A549 (cell line): ENCODE data around the gene PRKCQ. TPM values are rescaled to one million over a fixed set of nuclear protein-coding genes. Genes with fewer than 3 reads are reported as not detected.

Experiments
- ATAC-seq, 2 experiments: fragments of 200-7000 bp in 1 of 2; fragments of >200 bp in 1 of 2; cut with Nextera tagmentation in 1 of 2; cut with Tn5 transposase in 1 of 2; 3 replicates each; pipeline versions ENCODE4 v1.8.0 to v1.9.1; 2018 to 2020; ENCODE audit warnings: mild to moderate bottlenecking in 1 of 2, moderate library complexity in 1 of 2
- CTCF ChIA-PET: fragments of 300-600 bp; sonication (Branson Sonifier 250); formaldehyde crosslinking; extraction: SDS; loops from one replicate; lab custom pipeline; 2021; ENCODE audit warnings: antibody characterized with exemption, inconsistent platforms; lab: Yijun Ruan, JAX
- POLR2A ChIA-PET: fragments of 350-600 bp; formaldehyde crosslinking; extraction: SDS; loops from one replicate; lab custom pipeline; 2021; ENCODE audit warnings: antibody characterized with exemption, inconsistent platforms; lab: Yijun Ruan, JAX
- DNase-seq, 2 experiments: peaks; one replicate each; pipeline versions ENCODE4 v3.0.0 to v3.0.0-alpha.2; 2011 to 2016; ENCODE audit warnings: low read depth in 1 of 2, low spot score in 1 of 2
- FAIRE-seq: peaks from 2 replicates; lab custom pipeline; 2011; peaks lifted over from hg19 to GRCh38; lab: Jason Lieb, UNC
- H3K27ac ChIP-seq, 2 experiments: fragments of >200 bp; sonication (Bioruptor Twin); formaldehyde crosslinking; 3 replicates each; pipeline ENCODE4 v1.5.1; 2016 to 2017
- H3K4me1 ChIP-seq: fragments of >200 bp; sonication (Bioruptor Twin); formaldehyde crosslinking; 3 replicates; pipeline ENCODE4 v1.6.1; 2016
- H3K4me2 ChIP-seq: fragments of >200 bp; sonication (Bioruptor Twin); formaldehyde crosslinking; 3 replicates; pipeline ENCODE4 v1.6.1; 2016
- H3K4me3 ChIP-seq: fragments of >200 bp; sonication (Bioruptor Twin); formaldehyde crosslinking; 3 replicates; pipeline ENCODE4 v1.5.1; 2016
- H3K9me3 ChIP-seq: fragments of >200 bp; sonication (Bioruptor Twin); formaldehyde crosslinking; 3 replicates; pipeline ENCODE4 v1.6.1; 2016
- CHD2 ChIP-seq: fragments of 150-350 bp; IDR thresholded peaks from 2 replicates; pipeline ENCODE4 v1.6.1; 2014; ENCODE audit warnings: low read length; ENCODE audit not compliant: partially characterized antibody
- EHMT2 ChIP-seq: fragments of 200-600 bp; sonication (generic); IDR thresholded peaks from 2 replicates; pipeline ENCODE4 v1.6.1; 2016; ENCODE audit warnings: antibody characterized with exemption, low read depth, mild to moderate bottlenecking, moderate library complexity
- FOSB ChIP-seq: fragments of 250-450 bp; sonication (Bioruptor Pico); IDR thresholded peaks from 2 replicates; pipeline ENCODE4 v1.5.0; 2020; ENCODE audit warnings: mild to moderate bottlenecking, moderate library complexity
- HDAC2 ChIP-seq: fragments of 200-600 bp; sonication (generic); IDR thresholded peaks from 2 replicates; pipeline ENCODE4 v1.6.1; 2016
- HEYL ChIP-seq: fragments of 250-450 bp; sonication (Bioruptor Pico); IDR thresholded peaks from 2 replicates; pipeline ENCODE4 v1.8.0; 2021; ENCODE audit warnings: mild to moderate bottlenecking, moderate library complexity
- HOXA7 ChIP-seq: fragments of 250-450 bp; sonication (Bioruptor Pico); IDR thresholded peaks from 2 replicates; pipeline ENCODE4 v1.5.0; 2020; ENCODE audit warnings: mild to moderate bottlenecking, moderate library complexity
- HOXB13 ChIP-seq: fragments of 250-450 bp; sonication (Bioruptor Pico); IDR thresholded peaks from 2 replicates; pipeline ENCODE4 v1.5.0; 2020; ENCODE audit warnings: low read depth, mild to moderate bottlenecking, moderate library complexity
- JUN ChIP-seq, 2 experiments: fragments of >200 bp; sonication (Bioruptor Twin); formaldehyde crosslinking; IDR thresholded peaks; 2 replicates in 1 of 2; 3 replicates in 1 of 2; pipeline ENCODE4 v1.6.1; 2016 to 2017
- KDM1A ChIP-seq: fragments of 200-600 bp; sonication (generic); IDR thresholded peaks from 2 replicates; pipeline ENCODE4 v1.6.1; 2016; ENCODE audit warnings: low read depth, mild to moderate bottlenecking
- MAZ ChIP-seq: fragments of 150-350 bp; IDR thresholded peaks from 2 replicates; pipeline ENCODE4 v1.6.1; 2014; ENCODE audit warnings: antibody characterized with exemption, low read depth, low read length, borderline replicate concordance
- MYC ChIP-seq: IDR thresholded peaks from 2 replicates; pipeline ENCODE4 v1.6.1; 2012; ENCODE audit warnings: mild to moderate bottlenecking, inconsistent platforms, low read length, improper control_type of control experiment, borderline replicate concordance
- NPAS2 ChIP-seq: fragments of 250-450 bp; sonication (Bioruptor Pico); IDR thresholded peaks from 2 replicates; pipeline ENCODE4 v1.8.0; 2022; ENCODE audit warnings: mild to moderate bottlenecking, moderate library complexity, borderline replicate concordance
- NR3C1 ChIP-seq: fragments of >200 bp; sonication (Bioruptor Twin); formaldehyde crosslinking; IDR thresholded peaks from 3 replicates; pipeline ENCODE4 v1.6.1; 2017
- RCOR1 ChIP-seq: fragments of 150-350 bp; IDR thresholded peaks from 2 replicates; pipeline ENCODE4 v1.6.1; 2014; ENCODE audit warnings: antibody characterized with exemption, low read length, low read depth
- RFX5 ChIP-seq: fragments of 450-650 bp; IDR thresholded peaks from 2 replicates; pipeline ENCODE4 v1.7.1; 2014; ENCODE audit warnings: antibody characterized with exemption, mild to moderate bottlenecking, moderate library complexity
- SREBF2 ChIP-seq: fragments of 450-650 bp; IDR thresholded peaks from 2 replicates; pipeline ENCODE4 v1.6.1; 2014; ENCODE audit warnings: mild to moderate bottlenecking, moderate library complexity
- TFCP2L1 ChIP-seq: fragments of 250-450 bp; sonication (Bioruptor Pico); IDR thresholded peaks from 2 replicates; pipeline ENCODE4 v1.5.0; 2021; ENCODE audit warnings: mild to moderate bottlenecking
- ZNF302 ChIP-seq: fragments of 250-450 bp; sonication (Bioruptor Pico); IDR thresholded peaks from 2 replicates; pipeline ENCODE4 v1.9.0; 2021; ENCODE audit warnings: inconsistent platforms, mild to moderate bottlenecking, moderate library complexity
- ZSCAN20 ChIP-seq: fragments of 250-450 bp; sonication (Bioruptor Pico); IDR thresholded peaks from 2 replicates; pipeline ENCODE4 v1.8.0; 2022; ENCODE audit warnings: mild to moderate bottlenecking, moderate library complexity
- WGBS: methylation state at CpG from one replicate; pipeline ENCODE4 v1.1.6; 2017; ENCODE audit errors: missing lambda C conversion rate; 5-methylcytosine and 5-hydroxymethylcytosine counted together
- polyA plus RNA-seq, 4 experiments: library from polyadenylated mRNA; depleted of rRNA in 3 of 4; stranded (reverse); fragments of >200 nt; fragmentation: RNase III in 1 of 4; extraction: RNeasy Plus Mini Kit Qiagen cat#74134 plus additional on column Dnase treatment in 1 of 4; gene quantifications; 2 replicates in 3 of 4; 3 replicates in 1 of 4; pipeline ENCODE4 v1.2.3, GENCODE V29; 2011 to 2017
- TF ChIP-seq, protein P1 (sequence below): IDR thresholded peaks from 2 replicates; pipeline ENCODE4 v1.6.1; 2012; ENCODE audit warnings: low read depth, borderline replicate concordance
- TF ChIP-seq, protein P2 (sequence below): fragments of >200 bp; sonication (Bioruptor Twin); formaldehyde crosslinking; IDR thresholded peaks from 3 replicates; pipeline ENCODE4 v1.6.1; 2016
- TF ChIP-seq, protein P3 (sequence below): fragments of 200-600 bp; sonication (generic); IDR thresholded peaks from 2 replicates; pipeline ENCODE4 v1.6.1; 2016; ENCODE audit warnings: antibody characterized with exemption, mild to moderate bottlenecking, moderate library complexity

PRKCQ gene
- polyA plus RNA-seq, 2 of the 4 experiments (the other 2 are of a cell fraction) = 3.7 to 7.1 TPM

DNA sequence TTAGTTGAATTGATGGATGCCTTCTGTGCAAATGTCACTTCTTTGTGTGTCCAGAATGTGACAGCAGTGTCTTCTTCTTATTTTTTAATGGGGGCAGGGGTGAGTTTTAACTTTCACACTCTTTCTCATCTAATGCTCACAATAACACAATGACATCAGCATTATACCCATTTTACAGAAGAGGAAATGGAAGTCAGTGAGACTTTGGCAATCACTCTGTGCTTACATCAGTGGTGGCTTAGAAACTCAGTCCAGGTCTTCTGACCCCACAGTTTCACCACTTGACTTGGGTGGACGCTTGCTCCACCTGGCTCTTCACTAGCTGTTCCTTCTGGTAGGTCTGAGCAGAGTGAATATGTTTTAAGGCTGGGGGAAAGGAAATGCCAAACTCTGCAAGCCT lies 124.0 kb downstream of the PRKCQ start:
- Histone ChIP-seq H3K27ac (no peak overlapping the region), H3K9me3 (no peaks in the 10 kb centered on the region)
- CTCF ChIA-PET = interaction anchor here (1.8 kb wide), 1 partner anchor 10 kb away, joined by 9 read pairs; no protein-coding TSS in a partner anchor
- ATAC-seq (no peak), FAIRE-seq (no peak), DNase-seq (no peak)
- TF ChIP-seq ZSCAN20 (CRISPR knock-in tag) = no peak
- no peak for TF ChIP-seq FOSB (CRISPR knock-in tag)
- TF ChIP-seq KDM1A = no peak
- TF ChIP-seq MYC = no peak
- TF ChIP-seq NPAS2 (CRISPR knock-in tag) = no peak
- TF ChIP-seq TFCP2L1 (CRISPR knock-in tag) = no peak
- no peak for TF ChIP-seq ZNF302
- TF ChIP-seq RCOR1 = no peak
- no peak for TF ChIP-seq SREBF2
- TF ChIP-seq NR3C1 = no peak
- TF ChIP-seq, protein P1, sequence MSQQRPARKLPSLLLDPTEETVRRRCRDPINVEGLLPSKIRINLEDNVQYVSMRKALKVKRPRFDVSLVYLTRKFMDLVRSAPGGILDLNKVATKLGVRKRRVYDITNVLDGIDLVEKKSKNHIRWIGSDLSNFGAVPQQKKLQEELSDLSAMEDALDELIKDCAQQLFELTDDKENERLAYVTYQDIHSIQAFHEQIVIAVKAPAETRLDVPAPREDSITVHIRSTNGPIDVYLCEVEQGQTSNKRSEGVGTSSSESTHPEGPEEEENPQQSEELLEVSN = no peak
- no peak for TF ChIP-seq HOXB13
- TF ChIP-seq JUN (IDR thresholded peaks at IDR 0.05) = no peak
- TF ChIP-seq HOXA7 (CRISPR knock-in tag) = no peak
- no peak for TF ChIP-seq HDAC2
- no peak for TF ChIP-seq HEYL (CRISPR knock-in tag)
- TF ChIP-seq, protein P2, sequence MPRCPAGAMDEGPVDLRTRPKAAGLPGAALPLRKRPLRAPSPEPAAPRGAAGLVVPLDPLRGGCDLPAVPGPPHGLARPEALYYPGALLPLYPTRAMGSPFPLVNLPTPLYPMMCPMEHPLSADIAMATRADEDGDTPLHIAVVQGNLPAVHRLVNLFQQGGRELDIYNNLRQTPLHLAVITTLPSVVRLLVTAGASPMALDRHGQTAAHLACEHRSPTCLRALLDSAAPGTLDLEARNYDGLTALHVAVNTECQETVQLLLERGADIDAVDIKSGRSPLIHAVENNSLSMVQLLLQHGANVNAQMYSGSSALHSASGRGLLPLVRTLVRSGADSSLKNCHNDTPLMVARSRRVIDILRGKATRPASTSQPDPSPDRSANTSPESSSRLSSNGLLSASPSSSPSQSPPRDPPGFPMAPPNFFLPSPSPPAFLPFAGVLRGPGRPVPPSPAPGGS = no peak
- no peak for TF ChIP-seq RFX5
- TF ChIP-seq, all 56 proteins: peak for 0
- POLR2A ChIA-PET = no interaction called here
- 92% methylated on average over 1 of the region's 1 CpG for WGBS
- Histone ChIP-seq H3K4me3 (no peak overlapping the region), H3K4me1 (no peaks in the 10 kb centered on the region), H3K4me2 (no peak overlapping the region)

DNA sequence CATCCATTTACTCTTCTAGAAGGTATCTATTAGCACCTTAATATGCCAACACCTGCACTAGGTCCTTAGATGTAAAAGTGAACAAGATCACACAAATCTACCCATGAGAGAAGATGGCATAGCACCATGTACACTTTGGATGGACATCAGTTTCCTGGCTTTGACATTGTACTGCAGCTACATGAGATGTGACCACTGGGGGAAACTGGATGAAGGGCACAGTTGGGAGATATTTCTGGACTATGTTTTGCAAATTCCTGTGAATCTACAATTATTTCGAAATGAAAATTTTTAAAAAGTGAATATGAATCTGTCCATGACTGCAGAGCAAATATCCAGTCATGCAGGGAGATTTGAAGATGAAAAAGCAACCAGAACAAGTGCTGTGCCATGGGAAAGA lies 124.5 kb downstream of the PRKCQ start:
- Histone ChIP-seq H3K27ac (no peak overlapping the region), H3K4me3 (no peak overlapping the region), H3K4me1 (no peaks in the 10 kb centered on the region), H3K4me2 (no peak overlapping the region), H3K9me3 (no peaks in the 10 kb centered on the region)
- ATAC-seq = no peak
- WGBS = 13% methylated on average over 1 of the region's 1 CpG
- no peak for DNase-seq
- POLR2A ChIA-PET = no interaction called here
- CTCF ChIA-PET = interaction anchor here (1.8 kb wide), 1 partner anchor 9 kb away, joined by 9 read pairs; no protein-coding TSS in a partner anchor
- no peak for TF ChIP-seq NR3C1
- TF ChIP-seq MAZ = no peak
- TF ChIP-seq HOXA7 (CRISPR knock-in tag) = no peak
- TF ChIP-seq EHMT2 = no peak
- TF ChIP-seq, protein P3, sequence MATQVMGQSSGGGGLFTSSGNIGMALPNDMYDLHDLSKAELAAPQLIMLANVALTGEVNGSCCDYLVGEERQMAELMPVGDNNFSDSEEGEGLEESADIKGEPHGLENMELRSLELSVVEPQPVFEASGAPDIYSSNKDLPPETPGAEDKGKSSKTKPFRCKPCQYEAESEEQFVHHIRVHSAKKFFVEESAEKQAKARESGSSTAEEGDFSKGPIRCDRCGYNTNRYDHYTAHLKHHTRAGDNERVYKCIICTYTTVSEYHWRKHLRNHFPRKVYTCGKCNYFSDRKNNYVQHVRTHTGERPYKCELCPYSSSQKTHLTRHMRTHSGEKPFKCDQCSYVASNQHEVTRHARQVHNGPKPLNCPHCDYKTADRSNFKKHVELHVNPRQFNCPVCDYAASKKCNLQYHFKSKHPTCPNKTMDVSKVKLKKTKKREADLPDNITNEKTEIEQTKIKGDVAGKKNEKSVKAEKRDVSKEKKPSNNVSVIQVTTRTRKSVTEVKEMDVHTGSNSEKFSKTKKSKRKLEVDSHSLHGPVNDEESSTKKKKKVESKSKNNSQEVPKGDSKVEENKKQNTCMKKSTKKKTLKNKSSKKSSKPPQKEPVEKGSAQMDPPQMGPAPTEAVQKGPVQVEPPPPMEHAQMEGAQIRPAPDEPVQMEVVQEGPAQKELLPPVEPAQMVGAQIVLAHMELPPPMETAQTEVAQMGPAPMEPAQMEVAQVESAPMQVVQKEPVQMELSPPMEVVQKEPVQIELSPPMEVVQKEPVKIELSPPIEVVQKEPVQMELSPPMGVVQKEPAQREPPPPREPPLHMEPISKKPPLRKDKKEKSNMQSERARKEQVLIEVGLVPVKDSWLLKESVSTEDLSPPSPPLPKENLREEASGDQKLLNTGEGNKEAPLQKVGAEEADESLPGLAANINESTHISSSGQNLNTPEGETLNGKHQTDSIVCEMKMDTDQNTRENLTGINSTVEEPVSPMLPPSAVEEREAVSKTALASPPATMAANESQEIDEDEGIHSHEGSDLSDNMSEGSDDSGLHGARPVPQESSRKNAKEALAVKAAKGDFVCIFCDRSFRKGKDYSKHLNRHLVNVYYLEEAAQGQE = no peak
- TF ChIP-seq CHD2 = no peak
- no peak for FAIRE-seq
